Tongue (tissue), 2 donors: ENCODE data around the gene PTGES3. TPM values are rescaled to one million over a fixed set of nuclear protein-coding genes. Genes with fewer than 3 reads are reported as not detected.
A peak's percentile ranks its signal among the peaks of the same experiment; 100 is the strongest.
"Not testable (repeated sequence)": the region's sequence is repeated elsewhere in the genome, so short reads cannot be mapped to it uniquely, and the experiment has no call there.

Experiments used
- DNase-seq: peaks from one replicate; pipeline ENCODE4 v3.0.0-alpha.2; 2015
- total RNA-seq: library from RNA; depleted of rRNA; stranded (reverse); fragments of >200 nt; gene quantifications from one replicate; pipeline ENCODE4 v1.2.3, GENCODE V29; 2014

Gene PTGES3
- total RNA-seq, 1 donor from 2014 or later = 92.4 TPM

- DNase-seq = no peak
Observed at GRCh38 chr12:56709759-56710376, 21.8 kb upstream of the PTGES3 start.

- not testable (repeated sequence) for DNase-seq
Observed at GRCh38 chr12:56704522-56704921, 16.4 kb upstream of the PTGES3 start.

- DNase-seq = no peak
Observed at GRCh38 chr12:56699020-56699661, 11.1 kb upstream of the PTGES3 start.

GRCh38 chr12:56695327-56696101 lies 7.4 kb upstream of the PTGES3 start:
- peak; percentile 75 for DNase-seq

- DNase-seq = no peak
Observed at GRCh38 chr12:56694161-56694560, 6.1 kb upstream of the PTGES3 start.

GRCh38 chr12:56688846-56689109 lies 694 bp upstream of the PTGES3 start:
- DNase-seq = no peak

- peak; percentile 64 for DNase-seq
Observed at GRCh38 chr12:56687223-56688128, 608 bp downstream of the PTGES3 start.

GRCh38 chr12:56684745-56685359 lies 3.2 kb downstream of the PTGES3 start:
- no peak for DNase-seq

GRCh38 chr12:56682323-56682722 lies 5.8 kb downstream of the PTGES3 start:
- no peak for DNase-seq

- no peak for DNase-seq
Observed at GRCh38 chr12:56679883-56680575, 8.1 kb downstream of the PTGES3 start.

- no peak for DNase-seq
Observed at GRCh38 chr12:56678852-56679251, 9.2 kb downstream of the PTGES3 start.

- no peak for DNase-seq
Observed at GRCh38 chr12:56677680-56678079, 10.4 kb downstream of the PTGES3 start.

GRCh38 chr12:56676851-56677580 lies 11.1 kb downstream of the PTGES3 start:
- no peak for DNase-seq

- no peak for DNase-seq
Observed at GRCh38 chr12:56671608-56672007, 16.5 kb downstream of the PTGES3 start.

- no peak for DNase-seq
Observed at GRCh38 chr12:56670836-56671235, 17.2 kb downstream of the PTGES3 start.

GRCh38 chr12:56668197-56668457 lies 20.0 kb downstream of the PTGES3 start:
- no peak for DNase-seq

GRCh38 chr12:56661979-56662638 lies 26.0 kb downstream of the PTGES3 start:
- no peak for DNase-seq

GRCh38 chr12:56661560-56661959 lies 26.5 kb downstream of the PTGES3 start:
- no peak for DNase-seq

GRCh38 chr12:56658921-56659320 lies 29.2 kb downstream of the PTGES3 start:
- DNase-seq = no peak
